Measurements from ENCODE around the gene TMC1.

DNA sequence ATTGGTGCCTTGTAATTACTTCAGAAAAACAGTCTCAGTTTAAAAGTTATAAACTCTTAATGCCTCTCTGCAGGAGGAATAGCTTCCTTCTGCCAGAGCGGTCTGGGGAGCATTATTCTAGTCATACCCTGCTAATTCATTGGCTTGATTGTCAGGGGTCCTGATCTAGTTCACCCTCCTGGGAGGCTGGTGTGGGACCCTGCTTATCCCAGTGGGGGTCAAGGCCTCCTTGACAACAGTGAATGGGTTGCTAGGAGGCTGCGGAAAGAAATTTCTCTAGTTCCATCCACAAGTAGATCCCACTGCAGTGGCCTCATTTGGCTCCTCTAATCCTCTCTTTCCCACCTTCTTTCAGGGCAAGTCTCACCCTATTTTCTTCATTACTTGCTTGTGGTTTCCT, 105.7 kb downstream of the TMC1 start:
- TF ChIP-seq, protein P1, sequence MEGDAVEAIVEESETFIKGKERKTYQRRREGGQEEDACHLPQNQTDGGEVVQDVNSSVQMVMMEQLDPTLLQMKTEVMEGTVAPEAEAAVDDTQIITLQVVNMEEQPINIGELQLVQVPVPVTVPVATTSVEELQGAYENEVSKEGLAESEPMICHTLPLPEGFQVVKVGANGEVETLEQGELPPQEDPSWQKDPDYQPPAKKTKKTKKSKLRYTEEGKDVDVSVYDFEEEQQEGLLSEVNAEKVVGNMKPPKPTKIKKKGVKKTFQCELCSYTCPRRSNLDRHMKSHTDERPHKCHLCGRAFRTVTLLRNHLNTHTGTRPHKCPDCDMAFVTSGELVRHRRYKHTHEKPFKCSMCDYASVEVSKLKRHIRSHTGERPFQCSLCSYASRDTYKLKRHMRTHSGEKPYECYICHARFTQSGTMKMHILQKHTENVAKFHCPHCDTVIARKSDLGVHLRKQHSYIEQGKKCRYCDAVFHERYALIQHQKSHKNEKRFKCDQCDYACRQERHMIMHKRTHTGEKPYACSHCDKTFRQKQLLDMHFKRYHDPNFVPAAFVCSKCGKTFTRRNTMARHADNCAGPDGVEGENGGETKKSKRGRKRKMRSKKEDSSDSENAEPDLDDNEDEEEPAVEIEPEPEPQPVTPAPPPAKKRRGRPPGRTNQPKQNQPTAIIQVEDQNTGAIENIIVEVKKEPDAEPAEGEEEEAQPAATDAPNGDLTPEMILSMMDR (IDR thresholded peaks at IDR 0.05): no peak
- no peak for TF ChIP-seq POLR2A (IDR thresholded peaks at IDR 0.05; ENCODE audit: low read length)
- TF ChIP-seq CHD2 (IDR thresholded peaks at IDR 0.05; ENCODE audit: low read length, partially characterized antibody): no peak
- TF ChIP-seq SMC3 (IDR thresholded peaks at IDR 0.05): no peak
- TF ChIP-seq EP300 (IDR thresholded peaks at IDR 0.05): no peak
- TF ChIP-seq SREBF2 (IDR thresholded peaks at IDR 0.05): no peak
- TF ChIP-seq CBX2 (IDR thresholded peaks at IDR 0.05; ENCODE audit: borderline replicate concordance, low read depth): no peak
- no peak for TF ChIP-seq MAX (IDR thresholded peaks at IDR 0.05)
- no peak for TF ChIP-seq BHLHE40 (IDR thresholded peaks at IDR 0.05; ENCODE audit: low read depth, low read length)
- TF ChIP-seq JUN (IDR thresholded peaks at IDR 0.05): no peak
- TF ChIP-seq RFX5 (IDR thresholded peaks at IDR 0.05): no peak
- TF ChIP-seq HDAC2 (IDR thresholded peaks at IDR 0.05): no peak
- TF ChIP-seq TP53 (CRISPR knock-in tag; IDR thresholded peaks at IDR 0.05): no peak

Measured in A549 (cell line).